H1 (cell line): ENCODE results near the gene COL6A5. TPM values are rescaled to one million over a fixed set of nuclear protein-coding genes. Genes with fewer than 3 reads are reported as not detected.

ENCODE experiments used
- CHD1 ChIP-seq: IDR thresholded peaks from 2 replicates; pipeline ENCODE4 v1.6.1; 2012; ENCODE audit warnings: low read depth, low read length, improper control_type of control experiment
- HDAC2 ChIP-seq, 2 experiments: fragments of 300-600 bp in 1 of 2; sonication (generic) in 1 of 2; IDR thresholded peaks; 2 replicates each; pipeline ENCODE4 v1.6.1; 2011 to 2012; ENCODE audit warnings: low read depth in 2 of 2, low read length in 2 of 2, mild to moderate bottlenecking in 2 of 2, moderate library complexity in 2 of 2, borderline replicate concordance in 1 of 2, inconsistent platforms in 1 of 2
- JUN ChIP-seq: IDR thresholded peaks from 2 replicates; pipeline ENCODE4 v1.6.1; 2011; ENCODE audit warnings: low read depth, mild to moderate bottlenecking, improper control_type of control experiment, low read length
- TCF12 ChIP-seq: IDR thresholded peaks from 2 replicates; pipeline ENCODE4 v1.6.1; 2011; ENCODE audit warnings: low read depth, mild to moderate bottlenecking, low read length
- polyA plus RNA-seq, 7 experiments: library from polyadenylated mRNA; depleted of rRNA in 3 of 7; stranded (reverse) in 5 of 7; unstranded in 2 of 7; fragments of >200 nt in 5 of 7; fragments of 200-250 nt in 2 of 7; gene quantifications; 1 replicate in 5 of 7; 2 replicates in 1 of 7; 4 replicates in 1 of 7; pipeline versions ENCODE4 v1.2.1 to v1.2.3, GENCODE V29; 2011 to 2013; ENCODE audit warnings: missing spikeins in 2 of 7, mixed read lengths in 2 of 7
- total RNA-seq: library from RNA; stranded (reverse); fragmentation: NEBNext Ultra II Directional; extraction: Animal tissue kit (Norgen Biotek cat#: 25700); gene quantifications from 2 replicates; pipeline ENCODE4 v1.2.1, GENCODE V29; 2021
- TF ChIP-seq, protein P1 (sequence below), 3 experiments: IDR thresholded peaks; 1 replicate in 2 of 3; 2 replicates in 1 of 3; pipeline versions ENCODE4 v1.5.1 to v1.6.1; 2011; ENCODE audit warnings: low read length in 3 of 3, mild to moderate bottlenecking in 3 of 3, inconsistent platforms in 2 of 3, low read depth in 1 of 3, moderate library complexity in 1 of 3; ENCODE audit not compliant: insufficient read depth in 1 of 3; ENCODE audit errors: control extremely low read depth in 1 of 3

The COL6A5 gene
- total and polyA plus RNA-seq, 2 of the 8 experiments (the other 6 are each of a cell fraction or from before 2014, with no cell fraction given) = 0.05 to 0.06 TPM

DNA sequence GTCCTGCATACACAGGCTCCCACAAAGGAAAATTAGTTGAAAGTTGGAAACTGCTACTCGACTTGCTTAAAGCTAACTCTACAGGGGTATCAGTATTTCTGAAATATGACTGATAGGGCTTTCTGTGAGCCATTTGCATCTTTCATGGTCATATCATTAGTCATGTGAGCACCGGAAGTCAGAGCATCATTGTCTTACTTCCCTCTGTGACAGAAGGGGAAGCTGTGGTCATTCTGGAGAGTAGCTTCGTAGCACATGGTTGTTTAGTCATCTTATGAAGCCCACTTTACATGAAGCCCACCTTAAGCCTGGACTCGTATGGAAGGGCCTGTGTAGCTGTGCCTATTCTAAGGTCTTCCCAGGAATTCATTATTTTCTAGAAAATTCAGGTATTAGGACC is 69.0 kb downstream of the COL6A5 start (continued):
- no peak for TF ChIP-seq HDAC2 (IDR thresholded peaks at IDR 0.05; ENCODE audit: borderline replicate concordance in 1 of 2, low read depth in 2 of 2, low read length in 2 of 2)
- no peak for TF ChIP-seq CHD1
- TF ChIP-seq TCF12 = no peak
- TF ChIP-seq, protein P1, sequence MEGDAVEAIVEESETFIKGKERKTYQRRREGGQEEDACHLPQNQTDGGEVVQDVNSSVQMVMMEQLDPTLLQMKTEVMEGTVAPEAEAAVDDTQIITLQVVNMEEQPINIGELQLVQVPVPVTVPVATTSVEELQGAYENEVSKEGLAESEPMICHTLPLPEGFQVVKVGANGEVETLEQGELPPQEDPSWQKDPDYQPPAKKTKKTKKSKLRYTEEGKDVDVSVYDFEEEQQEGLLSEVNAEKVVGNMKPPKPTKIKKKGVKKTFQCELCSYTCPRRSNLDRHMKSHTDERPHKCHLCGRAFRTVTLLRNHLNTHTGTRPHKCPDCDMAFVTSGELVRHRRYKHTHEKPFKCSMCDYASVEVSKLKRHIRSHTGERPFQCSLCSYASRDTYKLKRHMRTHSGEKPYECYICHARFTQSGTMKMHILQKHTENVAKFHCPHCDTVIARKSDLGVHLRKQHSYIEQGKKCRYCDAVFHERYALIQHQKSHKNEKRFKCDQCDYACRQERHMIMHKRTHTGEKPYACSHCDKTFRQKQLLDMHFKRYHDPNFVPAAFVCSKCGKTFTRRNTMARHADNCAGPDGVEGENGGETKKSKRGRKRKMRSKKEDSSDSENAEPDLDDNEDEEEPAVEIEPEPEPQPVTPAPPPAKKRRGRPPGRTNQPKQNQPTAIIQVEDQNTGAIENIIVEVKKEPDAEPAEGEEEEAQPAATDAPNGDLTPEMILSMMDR (IDR thresholded peaks at IDR 0.05; ENCODE audit: control extremely low read depth in 1 of 3, insufficient read depth in 1 of 3, low read depth in 1 of 3, low read length in 3 of 3) = no peak
- TF ChIP-seq JUN = no peak
- TF ChIP-seq, all 59 proteins: peak for 0
